Natural killer cell treated with Interleukin-12 subunit alpha and Interleukin-12 subunit beta and Interleukin-15 and Interleukin-18, amount 100 ng/mL, for 72 hours (primary cell): ENCODE measurements around the gene TTLL3. TPM values are rescaled to one million over a fixed set of nuclear protein-coding genes. Genes with fewer than 3 reads are reported as not detected.
A peak's percentile ranks its signal among the peaks of the same experiment; 100 is the strongest.

Experiments used
- ATAC-seq, 2 donors: fragments of 150-1000 bp; cut with Tn5 transposase in 1 of 2; sonication (Bioruptor Pico), chemical (Tn5 transposase) in 1 of 2; 2 replicates each; pipeline ENCODE4 v1.10.0; 2021
- DNase-seq: peaks from one replicate; pipeline ENCODE4 v3.0.0; 2022; ENCODE audit warnings: low spot score
- H3K27ac Mint-ChIP-seq, 2 donors: 1 replicate in 1 of 2; 2 replicates in 1 of 2; pipeline ENCODE4 v1.8.0; 2022; ENCODE audit warnings: mixed read lengths in 2 of 2, mild to moderate bottlenecking in 1 of 2, moderate library complexity in 1 of 2
- H3K27me3 Mint-ChIP-seq, 2 donors: 1 replicate in 1 of 2; 2 replicates in 1 of 2; pipeline ENCODE4 v1.8.0; 2022; ENCODE audit warnings: mixed read lengths in 2 of 2
- H3K36me3 Mint-ChIP-seq: one replicate; pipeline ENCODE4 v1.8.0; 2022; ENCODE audit warnings: mixed read lengths
- H3K4me1 Mint-ChIP-seq, 2 donors: 1 replicate in 1 of 2; 2 replicates in 1 of 2; pipeline ENCODE4 v1.8.0; 2022; ENCODE audit warnings: low read depth in 2 of 2, mixed read lengths in 2 of 2, mild to moderate bottlenecking in 1 of 2
- H3K4me3 Mint-ChIP-seq: one replicate; pipeline ENCODE4 v1.8.0; 2022; ENCODE audit warnings: mixed read lengths
- H3K9me3 Mint-ChIP-seq: 2 replicates; pipeline ENCODE4 v1.8.0; 2022; ENCODE audit warnings: mixed read lengths
- total RNA-seq, 2 donors: library from RNA; stranded (reverse); gene quantifications; one replicate each; pipeline ENCODE4 v1.2.3, GENCODE V29; 2022

Gene TTLL3
- total RNA-seq, 2 donors from 2014 or later = 50.0 to 91.3 TPM

DNA sequence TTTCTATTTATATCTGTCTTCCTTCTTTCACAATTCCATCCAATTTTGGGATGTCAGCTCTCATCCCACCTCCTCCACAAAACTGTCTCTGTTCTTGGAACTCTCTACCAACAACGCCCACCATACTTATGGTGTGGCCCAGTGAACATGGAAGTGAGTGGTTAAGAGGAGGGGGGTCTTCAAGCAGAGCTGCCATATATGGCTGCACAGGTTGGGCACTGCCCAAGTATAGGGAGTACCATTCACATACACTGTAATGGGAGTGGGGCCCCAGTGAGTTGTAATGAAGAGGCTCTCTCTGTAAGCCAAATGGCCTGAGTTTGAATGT is 32.4 kb upstream of the TTLL3 start:
- Mint-ChIP-seq H3K9me3 (no peaks in the 10 kb centered on the region), H3K27ac (peak overlapping the region; percentile 93 to 99), H3K4me3 (peak overlapping the region; percentile 51), H3K4me1 (peaks cover 49 to 50% of the 10 kb centered on the region in 2 donors), H3K27me3 (no peaks in the 10 kb centered on the region), H3K36me3 (peaks cover 7% of the 10 kb centered on the region)
- DNase-seq (no peak), ATAC-seq (peak in 1 of 2 donors; percentile 3)

DNA sequence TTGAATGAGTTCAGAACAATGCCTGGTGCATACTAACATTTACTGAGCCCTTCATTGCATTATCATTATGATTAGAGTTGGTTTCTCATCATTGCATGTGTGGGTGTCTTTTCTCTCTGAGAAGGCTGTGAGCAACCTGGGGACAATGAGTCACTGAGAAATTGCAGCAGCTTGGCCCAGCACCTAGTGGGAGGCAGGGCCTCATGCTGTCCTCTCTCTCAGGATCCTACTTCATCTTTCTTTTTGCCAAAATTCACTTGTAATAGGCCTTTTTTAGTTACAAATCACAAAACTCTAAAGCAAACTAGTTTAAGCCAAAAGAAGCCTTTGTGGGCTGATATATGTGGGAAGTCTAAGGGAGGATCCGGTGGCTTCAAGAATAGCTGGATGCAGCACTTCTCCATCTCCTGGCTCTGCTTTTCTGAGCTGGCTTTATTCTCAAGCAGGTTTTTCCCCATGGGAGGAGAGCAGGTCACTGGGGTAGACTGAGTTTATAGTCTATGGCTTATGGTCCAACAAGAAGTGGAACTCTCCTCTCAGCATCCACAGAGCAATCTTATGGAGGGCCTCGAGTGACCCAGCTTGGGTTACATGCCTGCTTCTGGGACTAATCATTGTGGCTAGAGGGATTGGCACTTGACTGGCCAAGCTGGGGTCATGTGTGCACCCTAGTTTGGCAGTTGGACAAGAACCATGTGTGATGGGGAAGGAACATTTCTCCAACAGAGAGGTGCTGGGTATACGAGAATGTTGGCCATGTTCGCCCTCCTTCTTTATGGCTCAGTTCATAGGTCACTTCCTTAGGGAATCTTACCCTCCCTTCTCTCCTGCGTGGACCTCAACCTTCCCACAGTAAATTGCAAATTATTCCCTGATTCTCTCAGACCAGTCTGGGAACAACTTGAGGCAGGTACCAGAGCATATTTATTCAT is 31.7 kb upstream of the TTLL3 start:
- DNase-seq = peak; percentile 68
- Mint-ChIP-seq H3K27ac (peak overlapping the region; percentile 93 to 99), H3K27me3 (no peaks in the 10 kb centered on the region), H3K36me3 (peaks cover 12% of the 10 kb centered on the region), H3K9me3 (no peaks in the 10 kb centered on the region), H3K4me3 (peak overlapping the region; percentile 51), H3K4me1 (peaks cover 53% of the 10 kb centered on the region in 2 donors)
- peak; percentile 77 to 81 for ATAC-seq

- Mint-ChIP-seq H3K36me3 (peaks cover 12% of the 10 kb centered on the region), H3K4me3 (peak overlapping the region; percentile 59), H3K27me3 (no peaks in the 10 kb centered on the region)
Measured at GRCh38 chr3:9779075-9779593, 30.9 kb upstream of the TTLL3 start.

GRCh38 chr3:9779721-9780457 is 30.2 kb upstream of the TTLL3 start:
- peak; percentile 82 to 85 for ATAC-seq
- Mint-ChIP-seq H3K27ac (peak overlapping the region; percentile 93 to 99), H3K4me3 (peak overlapping the region; percentile 59), H3K27me3 (no peaks in the 10 kb centered on the region), H3K9me3 (no peaks in the 10 kb centered on the region), H3K36me3 (peaks cover 13% of the 10 kb centered on the region), H3K4me1 (peaks cover 53% of the 10 kb centered on the region in 2 donors)
- DNase-seq = peak; percentile 76

More at GRCh38 chr3:9779075-9779593, 30.9 kb upstream of the TTLL3 start:
- DNase-seq = no peak
- H3K4me1 Mint-ChIP-seq = peaks cover 53% of the 10 kb centered on the region in 2 donors
- H3K9me3 Mint-ChIP-seq = no peaks in the 10 kb centered on the region
- peak overlapping the region; percentile 93 to 99 for H3K27ac Mint-ChIP-seq
- ATAC-seq = no peak

DNA sequence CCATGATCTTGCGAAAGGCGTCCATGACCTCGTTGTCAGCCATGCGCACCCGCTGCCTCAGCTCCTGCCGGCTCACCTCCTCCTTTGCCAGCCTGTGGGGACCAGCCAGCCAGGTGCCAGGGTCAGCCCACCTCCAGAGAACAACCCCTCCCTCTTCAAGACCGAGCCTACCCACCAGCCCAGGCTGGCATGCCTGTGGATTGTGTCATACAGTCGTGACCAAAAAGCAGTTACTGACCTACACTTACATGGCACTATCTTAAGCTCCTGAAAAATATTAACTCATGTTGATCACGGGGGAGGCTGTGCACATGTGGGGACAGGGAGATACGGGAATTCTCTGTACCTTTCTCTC is 29.6 kb upstream of the TTLL3 start:
- Mint-ChIP-seq H3K4me3 (peak overlapping the region; percentile 59), H3K9me3 (no peaks in the 10 kb centered on the region), H3K4me1 (peaks cover 53 to 55% of the 10 kb centered on the region in 2 donors), H3K27ac (peak overlapping the region; percentile 93 to 99), H3K36me3 (peaks cover 18% of the 10 kb centered on the region), H3K27me3 (no peaks in the 10 kb centered on the region)
- DNase-seq (no peak), ATAC-seq (peak; percentile 14 to 25)

DNA sequence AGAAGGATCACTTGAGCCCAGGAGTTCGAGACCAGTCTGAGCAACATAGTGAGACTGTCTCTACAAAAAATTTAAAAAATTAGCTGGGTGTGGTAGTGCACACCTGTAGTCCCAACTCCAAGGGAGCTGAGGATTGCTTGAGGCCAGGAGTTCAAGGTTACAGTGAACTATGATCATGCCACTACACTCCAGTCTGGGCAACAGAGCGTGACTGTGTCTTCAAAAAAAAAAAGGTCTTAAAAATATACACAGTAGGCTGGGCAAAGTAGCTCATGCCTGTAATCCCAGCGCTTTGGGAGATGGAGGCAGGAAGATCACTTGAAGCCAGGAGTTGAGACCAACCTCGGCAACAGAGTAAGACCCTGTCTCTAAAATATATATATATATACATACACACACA is 29.2 kb upstream of the TTLL3 start:
- ATAC-seq (no peak), DNase-seq (no peak)
- Mint-ChIP-seq H3K36me3 (peaks cover 21% of the 10 kb centered on the region), H3K4me1 (peaks cover 53 to 57% of the 10 kb centered on the region in 2 donors), H3K9me3 (no peaks in the 10 kb centered on the region), H3K27me3 (no peaks in the 10 kb centered on the region), H3K4me3 (peak overlapping the region; percentile 59), H3K27ac (peak overlapping the region; percentile 93 to 99)

DNA sequence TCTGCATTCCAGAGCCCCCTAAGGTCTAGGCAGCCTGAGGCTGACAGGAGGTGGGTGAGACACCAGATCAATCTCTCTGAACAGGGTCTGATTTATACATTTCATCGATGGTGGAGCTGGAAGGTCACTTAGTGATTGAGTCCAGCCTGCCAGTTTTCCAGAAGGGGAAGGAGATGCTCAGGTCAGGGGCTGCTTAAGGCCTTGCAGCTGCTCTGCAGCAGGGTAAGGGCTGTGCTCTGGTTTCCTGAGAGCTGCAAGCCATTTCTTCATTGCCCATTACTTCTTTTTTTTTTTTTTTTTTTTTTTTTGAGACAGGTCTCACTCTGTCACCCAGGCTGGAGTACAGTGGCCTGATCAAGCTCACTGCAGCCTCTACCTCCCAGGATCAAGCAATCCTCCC is 28.5 kb upstream of the TTLL3 start:
- Mint-ChIP-seq H3K27ac (peak overlapping the region; percentile 93 to 99), H3K4me3 (peak overlapping the region; percentile 13), H3K36me3 (peaks cover 21% of the 10 kb centered on the region), H3K27me3 (no peaks in the 10 kb centered on the region), H3K9me3 (no peaks in the 10 kb centered on the region), H3K4me1 (peaks cover 53 to 61% of the 10 kb centered on the region in 2 donors)
- DNase-seq = no peak
- ATAC-seq = no peak

- H3K27me3 Mint-ChIP-seq = no peaks in the 10 kb centered on the region
- peak overlapping the region; percentile 93 to 99 for H3K27ac Mint-ChIP-seq
- H3K4me3 Mint-ChIP-seq = peak overlapping the region; percentile 15
- DNase-seq (no peak), ATAC-seq (no peak)
- no peaks in the 10 kb centered on the region for H3K9me3 Mint-ChIP-seq
- peaks cover 53 to 58% of the 10 kb centered on the region in 2 donors for H3K4me1 Mint-ChIP-seq
- H3K36me3 Mint-ChIP-seq = peaks cover 21% of the 10 kb centered on the region
Measured at GRCh38 chr3:9781978-9782603, 28.0 kb upstream of the TTLL3 start.

GRCh38 chr3:9782770-9783169 is 27.3 kb upstream of the TTLL3 start:
- H3K9me3 Mint-ChIP-seq = no peaks in the 10 kb centered on the region
- H3K36me3 Mint-ChIP-seq = peaks cover 26% of the 10 kb centered on the region
- H3K27ac Mint-ChIP-seq = peak overlapping the region; percentile 93 to 99
- DNase-seq (no peak), ATAC-seq (no peak)
- no peaks in the 10 kb centered on the region for H3K27me3 Mint-ChIP-seq
- no peak overlapping the region for H3K4me3 Mint-ChIP-seq
- H3K4me1 Mint-ChIP-seq = peaks cover 55 to 57% of the 10 kb centered on the region in 2 donors

DNA sequence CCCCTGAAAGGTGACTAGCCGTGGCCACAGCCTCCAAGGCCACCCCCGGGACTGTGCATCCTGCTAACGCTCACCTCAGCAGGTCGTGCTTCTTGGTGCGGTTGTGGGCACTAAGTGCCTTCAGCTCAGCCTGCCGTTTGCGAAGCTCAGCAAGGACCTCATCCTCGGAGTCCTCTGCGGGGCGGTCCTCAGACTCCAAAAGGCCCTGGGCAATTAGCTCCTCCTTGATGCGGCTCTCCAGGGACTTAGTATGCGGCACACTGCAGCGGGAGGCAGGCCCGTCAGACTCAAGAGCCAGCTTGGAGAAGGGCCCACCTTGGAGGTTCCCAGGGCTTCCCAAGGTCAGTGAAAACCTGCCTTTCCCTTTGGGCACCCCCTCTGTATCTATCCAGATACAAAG is 26.1 kb upstream of the TTLL3 start:
- no peak for ATAC-seq
- no peak for DNase-seq
- Mint-ChIP-seq H3K27me3 (no peaks in the 10 kb centered on the region), H3K4me3 (no peak overlapping the region), H3K36me3 (peaks cover 28% of the 10 kb centered on the region), H3K9me3 (no peaks in the 10 kb centered on the region), H3K27ac (no peak overlapping the region), H3K4me1 (peaks cover 44 to 46% of the 10 kb centered on the region in 2 donors)

DNA sequence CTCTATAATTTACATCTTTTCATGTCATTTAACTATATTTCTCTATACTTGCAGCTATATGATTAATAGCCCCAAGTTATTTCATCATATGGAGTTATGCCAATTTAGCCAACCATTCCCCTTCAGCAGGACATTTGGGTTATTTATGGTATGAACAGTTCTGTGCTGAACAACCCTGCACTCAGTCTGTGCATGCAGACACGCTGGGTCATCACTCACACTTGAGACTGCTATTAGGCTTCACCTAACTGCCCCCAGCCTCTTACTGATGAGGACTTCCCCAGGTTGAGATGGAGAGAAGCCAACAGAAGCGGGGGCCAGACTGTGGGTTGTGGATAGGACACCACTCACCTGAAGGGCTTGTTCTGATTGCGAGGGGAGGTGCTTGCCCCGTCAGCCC is 25.1 kb upstream of the TTLL3 start:
- peaks cover 36 to 45% of the 10 kb centered on the region in 2 donors for H3K4me1 Mint-ChIP-seq
- no peak overlapping the region for H3K4me3 Mint-ChIP-seq
- no peak overlapping the region for H3K27ac Mint-ChIP-seq
- DNase-seq = no peak
- no peak for ATAC-seq
- H3K9me3 Mint-ChIP-seq = no peaks in the 10 kb centered on the region
- H3K27me3 Mint-ChIP-seq = no peaks in the 10 kb centered on the region
- H3K36me3 Mint-ChIP-seq = peaks cover 30% of the 10 kb centered on the region

DNA sequence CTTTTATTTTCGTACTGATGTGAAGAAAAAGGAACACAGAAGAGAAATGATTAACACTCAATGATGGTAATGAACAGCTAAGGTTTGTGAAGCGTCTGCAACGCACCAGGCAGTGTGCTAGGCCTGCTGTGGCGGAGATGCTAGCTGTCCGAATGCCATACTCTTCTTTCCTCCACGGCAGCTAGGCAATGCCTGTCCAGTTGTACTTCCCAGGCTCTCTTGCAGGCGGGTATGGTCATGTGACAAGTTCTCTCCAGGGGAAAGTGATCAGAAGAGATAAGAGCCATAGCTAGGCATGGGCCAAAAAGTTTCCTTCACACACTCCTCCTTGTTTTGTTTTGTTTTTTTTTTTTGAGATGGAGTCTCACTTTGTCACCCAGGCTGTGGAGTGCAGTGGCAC is 24.5 kb upstream of the TTLL3 start:
- no peak for ATAC-seq
- Mint-ChIP-seq H3K9me3 (no peaks in the 10 kb centered on the region), H3K4me1 (peaks cover 36 to 44% of the 10 kb centered on the region in 2 donors), H3K27me3 (no peaks in the 10 kb centered on the region), H3K36me3 (peaks cover 37% of the 10 kb centered on the region), H3K4me3 (no peak overlapping the region), H3K27ac (no peak overlapping the region)
- no peak for DNase-seq

DNA sequence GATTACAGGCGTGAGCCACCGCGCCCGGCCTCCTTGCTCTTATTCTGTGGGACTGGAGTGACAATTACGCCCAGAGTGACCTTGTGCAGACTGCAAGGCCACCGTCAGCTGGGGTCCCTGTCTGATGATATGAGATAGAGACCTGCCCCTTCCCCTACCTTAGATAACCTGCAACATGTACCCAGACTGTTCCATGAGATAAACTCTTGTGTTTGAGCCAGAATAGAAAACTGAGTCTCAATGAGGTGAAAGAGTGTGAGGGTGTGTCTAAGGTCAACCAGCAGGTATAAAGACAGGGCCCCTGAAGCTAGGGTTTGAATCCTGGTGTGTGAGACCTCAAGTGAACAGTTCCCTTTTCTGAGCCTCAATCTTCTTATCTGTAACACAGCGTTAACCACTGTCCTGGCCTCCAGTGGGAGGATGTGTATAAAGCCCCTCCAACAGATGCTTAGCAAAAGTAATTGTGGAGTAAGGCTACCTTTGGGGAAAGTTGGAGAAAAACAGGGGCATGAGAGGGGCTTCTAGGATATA is 23.8 kb upstream of the TTLL3 start:
- ATAC-seq (no peak), DNase-seq (no peak)
- no peak overlapping the region for H3K4me3 Mint-ChIP-seq
- H3K27me3 Mint-ChIP-seq = no peaks in the 10 kb centered on the region
- H3K27ac Mint-ChIP-seq = no peak overlapping the region
- peaks cover 36 to 43% of the 10 kb centered on the region in 2 donors for H3K4me1 Mint-ChIP-seq
- H3K9me3 Mint-ChIP-seq = no peaks in the 10 kb centered on the region
- H3K36me3 Mint-ChIP-seq = peaks cover 37% of the 10 kb centered on the region
